Activated B cell treated with CpG ODN at 0.5 μM for 24 hours (primary cell): ENCODE data around the gene FICD. TPM values are rescaled to one million over a fixed set of nuclear protein-coding genes. Genes with fewer than 3 reads are reported as not detected.

Source experiments
- ATAC-seq: fragments of 200-7000 bp; cut with Tn5 transposase; one replicate; pipeline ENCODE4 v1.10.0; 2021; ENCODE audit warnings: low read depth, mild to moderate bottlenecking, moderate library complexity
- CTCF ChIA-PET: fragments of 350-600 bp; sonication (Branson Sonifier 250); formaldehyde crosslinking; loops from one replicate; lab custom pipeline; 2021; ENCODE audit warnings: antibody characterized with exemption; lab: Charles Lee
- POLR2A ChIA-PET: fragments of 350-600 bp; sonication (Branson Sonifier 250); formaldehyde crosslinking; loops from one replicate; lab custom pipeline; 2021; ENCODE audit warnings: antibody characterized with exemption; lab: Charles Lee
- DNase-seq: peaks from one replicate; pipeline ENCODE4 v3.0.0; 2022
- H3K27ac Mint-ChIP-seq: one replicate; pipeline ENCODE4 v1.8.0; 2020; ENCODE audit warnings: mixed read lengths
- H3K27me3 Mint-ChIP-seq: one replicate; pipeline ENCODE4 v1.8.0; 2021; ENCODE audit warnings: mixed read lengths
- H3K36me3 Mint-ChIP-seq: one replicate; pipeline ENCODE4 v1.8.0; 2021; ENCODE audit warnings: low read depth, mixed read lengths
- H3K4me1 Mint-ChIP-seq: one replicate; pipeline ENCODE4 v1.8.0; 2021; ENCODE audit warnings: mixed read lengths
- H3K4me3 Mint-ChIP-seq: one replicate; pipeline ENCODE4 v1.8.0; 2020; ENCODE audit warnings: mild to moderate bottlenecking, mixed read lengths
- H3K9me3 Mint-ChIP-seq: one replicate; pipeline ENCODE4 v1.8.0; 2020; ENCODE audit warnings: mixed read lengths
- CTCF ChIP-seq: fragments of 200-600 bp; IDR thresholded peaks from one replicate; pipeline ENCODE4 v1.8.0; 2022; ENCODE audit warnings: antibody characterized with exemption, mild to moderate bottlenecking
- intact Hi-C: fragments of 100-400 bp; cut with micrococcal nuclease; formaldehyde crosslinking; loops from one replicate; pipeline ENCODE4 v1.15.1; 2024
- total RNA-seq: library from RNA; stranded (reverse); gene quantifications from 2 replicates; pipeline ENCODE4 v1.2.3, GENCODE V29; 2022

FICD gene
- total RNA-seq, 1 donor from 2014 or later = 11.2 TPM

DNA sequence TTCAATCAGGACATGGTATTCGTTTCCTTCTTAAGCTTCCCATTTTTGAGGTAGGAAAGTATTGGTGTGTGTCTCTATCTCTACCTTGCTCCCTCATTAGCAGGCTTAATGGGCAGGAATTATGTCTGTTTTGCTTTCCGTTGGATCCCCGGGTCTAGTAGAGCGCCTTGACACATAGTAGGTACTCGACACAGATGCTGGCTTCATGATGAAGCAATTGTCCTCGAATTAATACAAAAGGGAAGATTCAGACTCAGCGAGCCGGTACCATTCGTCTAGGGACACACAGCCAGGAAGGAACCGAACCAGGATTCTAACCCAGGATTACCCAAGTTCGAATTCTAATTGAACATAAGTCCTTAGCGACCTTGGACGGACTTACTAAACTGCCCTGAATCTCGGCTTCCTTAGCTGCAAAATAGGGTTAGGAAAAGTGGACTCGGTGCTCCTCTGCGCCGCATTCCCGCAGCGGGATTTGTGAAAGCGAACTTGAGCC is 46.8 kb downstream of the FICD start:
- Mint-ChIP-seq H3K36me3 (peaks cover 62% of the 10 kb centered on the region), H3K27me3 (no peaks in the 10 kb centered on the region), H3K9me3 (no peaks in the 10 kb centered on the region), H3K27ac (peak overlapping the region; percentile 99), H3K4me1 (peaks cover 71% of the 10 kb centered on the region), H3K4me3 (peak overlapping the region; percentile 100)
- ATAC-seq (peak; percentile 0), DNase-seq (no peak)
- intact Hi-C loops = loop anchor here (1.0 to 10.0 kb wide), 12 partner anchors 21 to 1440 kb away; partner anchors contain the start of genes CORO1C, FAM222A, FICD and MMAB
- TF ChIP-seq CTCF = no peak
- POLR2A ChIA-PET = interaction anchor here (0.7 to 5.2 kb wide), 23 partner anchors 11 to 877 kb away, joined by 3 to 118 read pairs (median 6); partner anchors contain the start of genes ALKBH2, FICD, SELPLG and SSH1
- CTCF ChIA-PET = interaction anchor here (0.9 to 14.5 kb wide), 9 partner anchors 9 to 531 kb away, joined by 4 to 338 read pairs (median 6); no protein-coding TSS in a partner anchor

DNA sequence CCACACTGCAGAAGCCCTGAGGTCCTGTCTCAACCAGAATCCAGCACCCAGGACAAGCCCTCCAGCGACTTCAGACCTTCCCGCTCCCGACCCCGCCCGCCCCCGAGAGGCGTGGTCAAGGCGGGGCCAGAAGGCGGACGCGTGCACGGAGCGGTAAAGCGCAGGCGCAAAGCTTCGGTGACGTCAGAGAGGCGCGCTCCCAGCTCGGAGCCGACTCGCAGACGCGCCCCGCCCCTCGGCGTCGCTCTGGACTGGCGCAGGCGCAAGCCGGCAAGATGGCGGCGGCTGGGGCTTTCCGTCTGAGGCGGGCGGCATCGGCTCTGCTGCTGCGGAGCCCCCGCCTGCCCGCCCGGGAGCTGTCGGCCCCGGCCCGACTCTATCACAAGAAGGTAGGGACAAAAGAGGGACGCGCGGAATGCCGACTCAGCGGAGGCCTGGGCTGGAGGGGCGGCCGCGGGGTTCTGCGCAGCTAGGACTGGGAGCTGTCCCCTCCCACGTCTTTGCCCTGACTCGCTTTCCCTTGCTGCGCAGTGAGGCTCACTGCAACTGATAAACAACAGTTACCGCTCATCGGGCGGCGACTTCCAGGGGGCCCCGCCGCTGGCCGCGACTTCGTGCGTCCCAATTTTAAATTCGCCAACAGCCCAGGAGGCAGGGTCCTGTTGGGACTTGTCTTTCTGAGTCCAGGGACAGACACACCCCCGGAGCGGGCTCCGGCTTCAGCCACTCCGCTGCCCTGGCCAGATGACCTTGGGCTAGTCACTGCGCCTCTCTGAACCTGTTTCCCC is 47.5 kb downstream of the FICD start, which contains the start of gene ISCU:
Gene ISCU, plus strand, starts transcription at position 249 of the 788 bp plus-strand sequence. Its CDS starts 27 bp downstream, at position 276.
- peaks cover 64% of the 10 kb centered on the region for H3K36me3 Mint-ChIP-seq

DNA sequence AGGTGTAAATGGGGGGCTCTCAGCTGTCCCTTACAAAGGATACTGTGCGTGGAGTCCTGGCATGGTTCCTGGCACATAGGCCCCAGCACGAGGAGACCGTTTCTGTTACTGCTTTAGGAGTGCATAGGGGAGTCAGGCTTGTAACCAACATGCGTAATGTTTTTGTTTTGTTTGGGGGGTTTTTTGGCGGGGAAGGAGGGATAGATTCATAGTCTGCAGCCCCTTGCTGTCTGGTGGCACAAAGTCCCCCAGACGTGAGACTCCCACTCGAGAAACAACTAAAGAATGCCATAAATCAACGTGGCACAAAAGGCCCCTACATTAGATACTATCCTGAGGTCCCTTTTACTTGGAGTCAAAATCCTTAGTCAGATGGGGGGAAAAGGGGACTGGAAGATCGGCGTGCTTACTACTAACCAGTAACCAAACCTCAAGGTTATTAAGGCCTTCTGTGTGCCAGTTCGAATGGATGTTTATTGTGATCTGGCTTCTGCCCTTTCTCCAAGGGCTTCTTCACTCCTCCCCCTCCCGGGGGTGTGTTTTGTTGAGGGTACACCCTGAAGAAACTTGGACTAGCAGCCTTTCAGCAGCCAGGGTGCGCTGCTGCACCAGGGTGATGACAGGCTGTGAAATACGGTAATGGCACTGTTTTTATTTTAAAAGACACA is 48.2 kb downstream of the FICD start:
- H3K9me3 Mint-ChIP-seq = no peaks in the 10 kb centered on the region
- peak overlapping the region; percentile 100 for H3K4me3 Mint-ChIP-seq
- TF ChIP-seq CTCF = no peak
- peaks cover 67% of the 10 kb centered on the region for H3K36me3 Mint-ChIP-seq
- ChIA-PET CTCF (interaction anchor here (0.6 to 14.5 kb wide), 14 partner anchors 7 to 387 kb away, joined by 3 to 338 read pairs (median 6); partner anchors contain the start of gene SELPLG), POLR2A (interaction anchor here (1.1 to 10.6 kb wide), 14 partner anchors 15 to 530 kb away, joined by 4 to 158 read pairs (median 11); partner anchors contain the start of genes ALKBH2, SELPLG and SSH1)
- H3K27me3 Mint-ChIP-seq = no peaks in the 10 kb centered on the region
- DNase-seq = peak; percentile 70
- peaks cover 73% of the 10 kb centered on the region for H3K4me1 Mint-ChIP-seq
- peak overlapping the region; percentile 90 for H3K27ac Mint-ChIP-seq
- ATAC-seq = peak; percentile 40
- intact Hi-C loops = loop anchor here (1.0 to 10.0 kb wide), 12 partner anchors 55 to 1439 kb away; partner anchors contain the start of genes ALKBH2, FAM222A, MMAB and MVK

More for the DNA sequence above, 47.5 kb downstream of the FICD start, which contains the start of gene ISCU:
- no peaks in the 10 kb centered on the region for H3K9me3 Mint-ChIP-seq
- H3K27me3 Mint-ChIP-seq = no peaks in the 10 kb centered on the region
- peak within 1 kb of the TSS; percentile 100 for H3K4me3 Mint-ChIP-seq
- CTCF ChIA-PET = interaction anchor here (0.6 to 14.5 kb wide), 12 partner anchors 8 to 886 kb away, joined by 3 to 338 read pairs (median 5); no protein-coding TSS in a partner anchor
- intact Hi-C loops = loop anchor here (1.0 to 10.0 kb wide), 15 partner anchors 56 to 1440 kb away; partner anchors contain the start of genes ALKBH2, CORO1C, FAM222A and MMAB
- TF ChIP-seq CTCF = no peak
- POLR2A ChIA-PET = interaction anchor here (0.7 to 5.2 kb wide), 20 partner anchors 11 to 878 kb away, joined by 3 to 118 read pairs (median 6); partner anchors contain the start of genes ALKBH2, FICD, SELPLG and SSH1
- peak within 1 kb of the TSS; percentile 99 for H3K27ac Mint-ChIP-seq
- ATAC-seq = peak; percentile 71
- DNase-seq = peak; percentile 100
- H3K4me1 Mint-ChIP-seq = peaks cover 73% of the 10 kb centered on the region

GRCh38 chr12:108563804-108564151 is 48.7 kb downstream of the FICD start:
- CTCF ChIA-PET = interaction anchor here (0.6 to 14.5 kb wide), 10 partner anchors 54 to 503 kb away, joined by 3 to 338 read pairs (median 4); partner anchors contain the start of gene SELPLG
- H3K36me3 Mint-ChIP-seq = peaks cover 70% of the 10 kb centered on the region
- peak overlapping the region; percentile 100 for H3K4me3 Mint-ChIP-seq
- ATAC-seq (no peak), DNase-seq (no peak)
- intact Hi-C loops = loop anchor here (1.0 to 10.0 kb wide), 12 partner anchors 55 to 1439 kb away; partner anchors contain the start of genes ALKBH2, FAM222A, MMAB and MVK
- POLR2A ChIA-PET = interaction anchor here (1.1 to 10.6 kb wide), 3 partner anchors 54 to 239 kb away, joined by 4 to 158 read pairs (median 135); partner anchors contain the start of gene SELPLG
- H3K27me3 Mint-ChIP-seq = no peaks in the 10 kb centered on the region
- peak overlapping the region; percentile 90 for H3K27ac Mint-ChIP-seq
- TF ChIP-seq CTCF = no peak
- H3K9me3 Mint-ChIP-seq = no peaks in the 10 kb centered on the region
- peaks cover 75% of the 10 kb centered on the region for H3K4me1 Mint-ChIP-seq
